ENCODE measurements around the gene GNAL.

GNAL gene

DNA sequence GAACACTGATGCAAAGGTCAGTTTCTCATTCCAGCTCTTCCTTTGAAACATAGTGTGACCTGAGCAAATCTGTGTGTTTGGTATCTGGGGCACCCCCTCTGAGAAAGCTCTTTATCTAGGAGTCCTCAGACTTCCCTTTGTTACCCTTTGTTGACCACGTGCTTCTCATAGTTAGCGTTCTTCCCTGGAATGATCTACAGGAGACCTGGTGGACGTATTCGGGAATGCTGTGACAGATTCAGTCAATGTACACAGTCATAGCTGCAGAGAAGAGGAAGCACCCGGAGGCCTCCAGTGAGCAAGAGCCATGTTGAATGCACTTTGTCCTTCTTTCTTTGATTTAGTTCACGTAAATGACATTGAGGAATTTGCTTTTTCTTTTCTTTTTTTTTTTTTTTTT lies 151.4 kb downstream of the GNAL start:
- Histone ChIP-seq H3K9me2 (replicated peaks; ENCODE audit: insufficient read depth, low read length) (no peaks in the 10 kb centered on the region), H3K9ac (ENCODE audit: low read length) (no peak overlapping the region), H3K9me3 (ENCODE audit: insufficient read depth, low read length) (no peaks in the 10 kb centered on the region), H2AFZ (ENCODE audit: low read depth, low read length, severe bottlenecking) (no peak overlapping the region), H3K27me3 (ENCODE audit: low read length) (no peaks in the 10 kb centered on the region), H3K4me2 (ENCODE audit: low read depth, low read length, poor library complexity, severe bottlenecking) (no peak overlapping the region), H3K27ac (ENCODE audit: low read depth, low read length) (no peak overlapping the region), H3K4me3 (ENCODE audit: insufficient read depth, low read length, poor library complexity, severe bottlenecking) (no peak overlapping the region), H3K79me2 (ENCODE audit: insufficient read depth, low read length) (no peaks in the 10 kb centered on the region), H4K20me1 (ENCODE audit: low read depth, low read length) (no peaks in the 10 kb centered on the region), H3F3A (ENCODE audit: insufficient read depth) (no peaks in the 10 kb centered on the region), H3K36me3 (ENCODE audit: low read length) (no peaks in the 10 kb centered on the region)
- TF ChIP-seq, protein P1, sequence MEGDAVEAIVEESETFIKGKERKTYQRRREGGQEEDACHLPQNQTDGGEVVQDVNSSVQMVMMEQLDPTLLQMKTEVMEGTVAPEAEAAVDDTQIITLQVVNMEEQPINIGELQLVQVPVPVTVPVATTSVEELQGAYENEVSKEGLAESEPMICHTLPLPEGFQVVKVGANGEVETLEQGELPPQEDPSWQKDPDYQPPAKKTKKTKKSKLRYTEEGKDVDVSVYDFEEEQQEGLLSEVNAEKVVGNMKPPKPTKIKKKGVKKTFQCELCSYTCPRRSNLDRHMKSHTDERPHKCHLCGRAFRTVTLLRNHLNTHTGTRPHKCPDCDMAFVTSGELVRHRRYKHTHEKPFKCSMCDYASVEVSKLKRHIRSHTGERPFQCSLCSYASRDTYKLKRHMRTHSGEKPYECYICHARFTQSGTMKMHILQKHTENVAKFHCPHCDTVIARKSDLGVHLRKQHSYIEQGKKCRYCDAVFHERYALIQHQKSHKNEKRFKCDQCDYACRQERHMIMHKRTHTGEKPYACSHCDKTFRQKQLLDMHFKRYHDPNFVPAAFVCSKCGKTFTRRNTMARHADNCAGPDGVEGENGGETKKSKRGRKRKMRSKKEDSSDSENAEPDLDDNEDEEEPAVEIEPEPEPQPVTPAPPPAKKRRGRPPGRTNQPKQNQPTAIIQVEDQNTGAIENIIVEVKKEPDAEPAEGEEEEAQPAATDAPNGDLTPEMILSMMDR (IDR thresholded peaks at IDR 0.05; ENCODE audit: insufficient read depth, low read length, poor library complexity, severe bottlenecking): no peak

DNA sequence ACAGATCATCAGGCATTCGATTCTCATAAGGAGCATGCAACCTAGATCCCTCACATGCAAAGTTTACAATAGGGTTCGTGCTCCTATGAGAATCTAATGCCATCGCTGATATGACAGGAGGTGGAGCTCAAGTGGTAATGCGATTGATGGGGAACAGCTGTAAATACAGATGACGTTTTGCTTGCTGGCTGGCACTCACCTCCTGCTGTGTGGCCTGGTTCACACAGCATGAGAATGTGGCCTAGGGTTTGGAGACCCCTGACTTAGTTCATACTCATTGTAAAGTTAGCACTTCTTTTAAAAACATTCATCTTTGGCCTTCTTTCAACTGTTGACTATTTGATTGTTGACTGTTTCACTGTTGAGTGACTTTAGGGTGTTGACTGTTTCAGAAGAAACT lies 153.5 kb downstream of the GNAL start:
- H3K79me2 ChIP-seq (ENCODE audit: insufficient read depth, low read length): no peaks in the 10 kb centered on the region
- H2AFZ ChIP-seq (ENCODE audit: low read depth, low read length, severe bottlenecking): no peak overlapping the region
- no peaks in the 10 kb centered on the region for H3K9me3 ChIP-seq (ENCODE audit: insufficient read depth, low read length)
- H3K27me3 ChIP-seq (ENCODE audit: low read length): no peaks in the 10 kb centered on the region
- no peak for TF ChIP-seq EZH2phosphoT487 (conservative IDR thresholded peaks at IDR 0.05; ENCODE audit: low read length)
- TF ChIP-seq, protein P1 (IDR thresholded peaks at IDR 0.05; ENCODE audit: insufficient read depth, low read length, poor library complexity, severe bottlenecking): no peak
- no peak overlapping the region for H3K4me2 ChIP-seq (ENCODE audit: low read depth, low read length, poor library complexity, severe bottlenecking)
- H3K4me3 ChIP-seq (ENCODE audit: insufficient read depth, low read length, poor library complexity, severe bottlenecking): no peak overlapping the region
- H3K9ac ChIP-seq (ENCODE audit: low read length): no peak overlapping the region
- no peaks in the 10 kb centered on the region for H3F3A ChIP-seq (ENCODE audit: insufficient read depth)
- H3K27ac ChIP-seq (ENCODE audit: low read depth, low read length): no peak overlapping the region
- no peaks in the 10 kb centered on the region for H3K9me2 ChIP-seq (replicated peaks; ENCODE audit: insufficient read depth, low read length)
- H3K36me3 ChIP-seq (ENCODE audit: low read length): no peaks in the 10 kb centered on the region
- H4K20me1 ChIP-seq (ENCODE audit: low read depth, low read length): no peaks in the 10 kb centered on the region

DNA sequence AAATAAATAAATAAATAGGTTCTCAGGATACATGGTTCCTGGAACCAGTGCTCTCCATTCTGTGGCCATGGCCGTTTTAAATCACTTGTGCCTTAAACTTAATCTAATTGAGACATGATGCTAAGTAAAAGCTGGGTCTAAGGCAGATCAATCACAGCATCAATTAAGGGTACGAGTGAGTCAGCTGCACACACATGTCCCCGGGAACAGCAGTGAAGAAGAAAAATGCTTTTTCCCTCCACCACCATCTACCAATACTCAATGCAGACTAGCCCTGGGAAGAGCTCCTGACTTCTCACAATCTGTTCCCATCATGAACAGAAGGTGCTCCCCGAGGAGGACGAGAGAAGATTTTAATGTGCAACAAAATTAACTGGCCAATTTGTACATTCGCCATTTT lies 155.4 kb downstream of the GNAL start:
- Histone ChIP-seq H3K36me3 (ENCODE audit: low read length) (no peaks in the 10 kb centered on the region), H3K27ac (ENCODE audit: low read depth, low read length) (no peak overlapping the region), H3K4me2 (ENCODE audit: low read depth, low read length, poor library complexity, severe bottlenecking) (no peak overlapping the region), H2AFZ (ENCODE audit: low read depth, low read length, severe bottlenecking) (no peak overlapping the region), H3K9me3 (ENCODE audit: insufficient read depth, low read length) (no peaks in the 10 kb centered on the region), H3K79me2 (ENCODE audit: insufficient read depth, low read length) (no peaks in the 10 kb centered on the region), H4K20me1 (ENCODE audit: low read depth, low read length) (no peaks in the 10 kb centered on the region), H3K9ac (ENCODE audit: low read length) (no peak overlapping the region), H3K27me3 (ENCODE audit: low read length) (no peaks in the 10 kb centered on the region), H3K9me2 (replicated peaks; ENCODE audit: insufficient read depth, low read length) (no peaks in the 10 kb centered on the region), H3K4me3 (ENCODE audit: insufficient read depth, low read length, poor library complexity, severe bottlenecking) (no peak overlapping the region), H3F3A (ENCODE audit: insufficient read depth) (no peaks in the 10 kb centered on the region)
- TF ChIP-seq EZH2phosphoT487 (conservative IDR thresholded peaks at IDR 0.05; ENCODE audit: low read length): no peak
- TF ChIP-seq, protein P1 (IDR thresholded peaks at IDR 0.05; ENCODE audit: insufficient read depth, low read length, poor library complexity, severe bottlenecking): no peak

DNA sequence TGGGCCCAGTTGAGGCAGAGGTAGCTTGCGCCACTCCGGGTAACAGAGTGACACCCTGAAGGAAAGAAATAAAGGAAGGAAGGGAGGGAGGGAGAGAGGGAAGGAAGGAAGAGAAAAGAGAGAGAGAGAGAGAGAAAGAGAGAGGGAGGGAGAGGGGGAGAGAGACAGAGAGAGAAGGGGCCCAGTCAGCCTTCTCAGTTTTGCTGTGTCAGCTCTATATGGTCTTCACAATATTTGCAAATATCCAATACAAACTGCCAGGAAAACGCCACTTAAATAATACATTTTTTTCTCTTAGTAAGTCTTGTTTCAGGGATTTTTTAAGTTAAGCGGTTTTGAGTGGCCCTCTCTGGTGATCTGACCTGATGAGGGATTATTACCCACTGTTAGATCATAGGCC lies 156.6 kb downstream of the GNAL start:
- Histone ChIP-seq H3F3A (ENCODE audit: insufficient read depth) (no peaks in the 10 kb centered on the region), H2AFZ (ENCODE audit: low read depth, low read length, severe bottlenecking) (no peak overlapping the region), H3K27ac (ENCODE audit: low read depth, low read length) (no peak overlapping the region), H3K4me3 (ENCODE audit: insufficient read depth, low read length, poor library complexity, severe bottlenecking) (no peak overlapping the region), H3K36me3 (ENCODE audit: low read length) (no peaks in the 10 kb centered on the region), H3K79me2 (ENCODE audit: insufficient read depth, low read length) (no peaks in the 10 kb centered on the region), H3K27me3 (ENCODE audit: low read length) (no peaks in the 10 kb centered on the region), H4K20me1 (ENCODE audit: low read depth, low read length) (no peaks in the 10 kb centered on the region), H3K4me2 (ENCODE audit: low read depth, low read length, poor library complexity, severe bottlenecking) (no peak overlapping the region), H3K9ac (ENCODE audit: low read length) (no peak overlapping the region), H3K9me2 (replicated peaks; ENCODE audit: insufficient read depth, low read length) (no peaks in the 10 kb centered on the region), H3K9me3 (ENCODE audit: insufficient read depth, low read length) (no peaks in the 10 kb centered on the region)
- TF ChIP-seq, protein P1 (IDR thresholded peaks at IDR 0.05; ENCODE audit: insufficient read depth, low read length, poor library complexity, severe bottlenecking): no peak
- no peak for TF ChIP-seq EZH2phosphoT487 (conservative IDR thresholded peaks at IDR 0.05; ENCODE audit: low read length)
